Ishikawa (cell line): ENCODE results near the gene THSD4.

Experiments used
- CEBPB ChIP-seq: IDR thresholded peaks from 2 replicates; pipeline ENCODE4 v1.6.1; 2012
- CREB1 ChIP-seq: IDR thresholded peaks from 2 replicates; pipeline ENCODE4 v1.6.1; 2012; ENCODE audit warnings: low read depth
- EGR1 ChIP-seq: IDR thresholded peaks from 2 replicates; pipeline ENCODE4 v1.6.1; 2012
- EP300 ChIP-seq: IDR thresholded peaks from 2 replicates; pipeline ENCODE4 v1.6.1; 2012; ENCODE audit warnings: borderline replicate concordance
- FOXM1 ChIP-seq: IDR thresholded peaks from 2 replicates; pipeline ENCODE4 v1.6.1; 2012; ENCODE audit warnings: low read depth, borderline replicate concordance
- MAX ChIP-seq: IDR thresholded peaks from 2 replicates; pipeline ENCODE4 v1.6.1; 2012
- NFIC ChIP-seq: IDR thresholded peaks from 2 replicates; pipeline ENCODE4 v1.6.1; 2012
- RAD21 ChIP-seq: IDR thresholded peaks from 2 replicates; pipeline ENCODE4 v1.6.1; 2012; ENCODE audit warnings: low read depth
- REST ChIP-seq: IDR thresholded peaks from 2 replicates; pipeline ENCODE4 v1.6.1; 2012; ENCODE audit warnings: low read depth, mild to moderate bottlenecking
- TAF1 ChIP-seq: IDR thresholded peaks from 2 replicates; pipeline ENCODE4 v1.6.1; 2012; ENCODE audit warnings: low read depth, mild to moderate bottlenecking
- TCF12 ChIP-seq: IDR thresholded peaks from 2 replicates; pipeline ENCODE4 v1.6.1; 2012; ENCODE audit warnings: low read depth
- TEAD4 ChIP-seq: IDR thresholded peaks from 2 replicates; pipeline ENCODE4 v1.6.1; 2012
- YY1 ChIP-seq: IDR thresholded peaks from 2 replicates; pipeline ENCODE4 v1.6.1; 2012; ENCODE audit warnings: low read depth
- ZBTB7A ChIP-seq: IDR thresholded peaks from 2 replicates; pipeline ENCODE4 v1.6.1; 2012; ENCODE audit warnings: low read depth
- TF ChIP-seq, protein P1 (sequence below): IDR thresholded peaks from 2 replicates; pipeline ENCODE4 v1.6.1; 2012

The THSD4 gene

GRCh38 chr15:71116366-71116765 lies 1.1 kb downstream of the THSD4 start:
- no peak for TF ChIP-seq YY1
- TF ChIP-seq NFIC, result no peak
- TF ChIP-seq EP300, result no peak
- TF ChIP-seq TAF1, result no peak
- no peak for TF ChIP-seq EGR1
- TF ChIP-seq, protein P1, sequence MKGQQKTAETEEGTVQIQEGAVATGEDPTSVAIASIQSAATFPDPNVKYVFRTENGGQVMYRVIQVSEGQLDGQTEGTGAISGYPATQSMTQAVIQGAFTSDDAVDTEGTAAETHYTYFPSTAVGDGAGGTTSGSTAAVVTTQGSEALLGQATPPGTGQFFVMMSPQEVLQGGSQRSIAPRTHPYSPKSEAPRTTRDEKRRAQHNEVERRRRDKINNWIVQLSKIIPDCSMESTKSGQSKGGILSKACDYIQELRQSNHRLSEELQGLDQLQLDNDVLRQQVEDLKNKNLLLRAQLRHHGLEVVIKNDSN, result no peak
- no peak for TF ChIP-seq FOXM1
- no peak for TF ChIP-seq TCF12
- TF ChIP-seq CEBPB, result no peak
- no peak for TF ChIP-seq CREB1

- no peak for TF ChIP-seq EGR1
- TF ChIP-seq TEAD4, result no peak
- no peak for TF ChIP-seq YY1
- no peak for TF ChIP-seq TCF12
- TF ChIP-seq FOXM1, result no peak
- TF ChIP-seq CREB1, result no peak
- no peak for TF ChIP-seq MAX
- TF ChIP-seq TAF1, result no peak
- TF ChIP-seq CEBPB, result no peak
Observed at GRCh38 chr15:71116942-71117341, 1.7 kb downstream of the THSD4 start.

GRCh38 chr15:71117714-71118305 lies 2.5 kb downstream of the THSD4 start:
- no peak for TF ChIP-seq CREB1
- TF ChIP-seq MAX, result no peak
- no peak for TF ChIP-seq EP300
- TF ChIP-seq CEBPB, result no peak
- no peak for TF ChIP-seq REST
- TF ChIP-seq TAF1, result no peak
- TF ChIP-seq FOXM1, result no peak
- TF ChIP-seq, protein P1, result no peak
- TF ChIP-seq YY1, result no peak
- TF ChIP-seq TEAD4, result no peak
- TF ChIP-seq TCF12, result no peak

- TF ChIP-seq EP300 (no peak), CEBPB (no peak), TCF12 (no peak), TAF1 (no peak), EGR1 (no peak), RAD21 (no peak), FOXM1 (no peak), MAX (no peak), ZBTB7A (no peak), REST (no peak), TEAD4 (no peak)
- TF ChIP-seq, protein P1, result no peak
Observed at GRCh38 chr15:71118345-71118744, 3.1 kb downstream of the THSD4 start.

- TF ChIP-seq ZBTB7A (no peak), EP300 (no peak), TCF12 (no peak), EGR1 (no peak), RAD21 (no peak), YY1 (no peak), CREB1 (no peak), MAX (no peak), TAF1 (no peak), CEBPB (no peak), NFIC (no peak), REST (no peak), TEAD4 (no peak), FOXM1 (no peak)
- TF ChIP-seq, protein P1, result no peak
Observed at GRCh38 chr15:71118881-71119632, 3.8 kb downstream of the THSD4 start.
